C4-2B (cell line): Measurements from ENCODE around the gene TNS3.

Source experiments
- ZFX ChIP-seq: fragments of 450-650 bp; IDR thresholded peaks from 2 replicates; pipeline ENCODE4 v1.6.1; 2017
- TF ChIP-seq, protein P1 (sequence below): fragments of 450-650 bp; conservative IDR thresholded peaks from 2 replicates; pipeline ENCODE4 v1.5.1; 2017; ENCODE audit warnings: mild to moderate bottlenecking

DNA sequence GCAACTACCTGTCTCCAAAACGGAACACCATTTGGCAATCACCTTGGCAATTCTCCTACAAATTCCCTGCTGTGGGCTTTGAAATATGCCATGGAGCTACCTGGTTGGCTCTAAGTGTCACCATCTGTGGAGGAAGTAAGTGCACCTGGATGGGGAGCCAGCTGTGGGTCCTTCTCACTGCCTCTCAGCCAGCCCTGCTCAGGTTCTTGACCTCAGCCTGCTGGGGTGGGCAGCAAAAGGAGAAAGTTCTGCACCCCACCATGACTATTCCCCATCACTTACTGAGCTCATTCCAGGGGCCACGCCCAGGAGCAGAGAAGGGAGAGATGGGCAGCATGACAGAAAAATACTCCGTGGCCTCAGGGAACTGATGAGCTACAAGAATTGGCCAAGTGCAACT lies 158.7 kb downstream of the TNS3 start:
- TF ChIP-seq ZFX = no peak
- TF ChIP-seq, protein P1, sequence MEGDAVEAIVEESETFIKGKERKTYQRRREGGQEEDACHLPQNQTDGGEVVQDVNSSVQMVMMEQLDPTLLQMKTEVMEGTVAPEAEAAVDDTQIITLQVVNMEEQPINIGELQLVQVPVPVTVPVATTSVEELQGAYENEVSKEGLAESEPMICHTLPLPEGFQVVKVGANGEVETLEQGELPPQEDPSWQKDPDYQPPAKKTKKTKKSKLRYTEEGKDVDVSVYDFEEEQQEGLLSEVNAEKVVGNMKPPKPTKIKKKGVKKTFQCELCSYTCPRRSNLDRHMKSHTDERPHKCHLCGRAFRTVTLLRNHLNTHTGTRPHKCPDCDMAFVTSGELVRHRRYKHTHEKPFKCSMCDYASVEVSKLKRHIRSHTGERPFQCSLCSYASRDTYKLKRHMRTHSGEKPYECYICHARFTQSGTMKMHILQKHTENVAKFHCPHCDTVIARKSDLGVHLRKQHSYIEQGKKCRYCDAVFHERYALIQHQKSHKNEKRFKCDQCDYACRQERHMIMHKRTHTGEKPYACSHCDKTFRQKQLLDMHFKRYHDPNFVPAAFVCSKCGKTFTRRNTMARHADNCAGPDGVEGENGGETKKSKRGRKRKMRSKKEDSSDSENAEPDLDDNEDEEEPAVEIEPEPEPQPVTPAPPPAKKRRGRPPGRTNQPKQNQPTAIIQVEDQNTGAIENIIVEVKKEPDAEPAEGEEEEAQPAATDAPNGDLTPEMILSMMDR = no peak
